ENCODE results near the gene DAAM1. TPM values are rescaled to one million over a fixed set of nuclear protein-coding genes. Genes with fewer than 3 reads are reported as not detected.

DAAM1 gene
- total RNA-seq, 1 experiment from 2014 or later = 35.3 TPM

DNA sequence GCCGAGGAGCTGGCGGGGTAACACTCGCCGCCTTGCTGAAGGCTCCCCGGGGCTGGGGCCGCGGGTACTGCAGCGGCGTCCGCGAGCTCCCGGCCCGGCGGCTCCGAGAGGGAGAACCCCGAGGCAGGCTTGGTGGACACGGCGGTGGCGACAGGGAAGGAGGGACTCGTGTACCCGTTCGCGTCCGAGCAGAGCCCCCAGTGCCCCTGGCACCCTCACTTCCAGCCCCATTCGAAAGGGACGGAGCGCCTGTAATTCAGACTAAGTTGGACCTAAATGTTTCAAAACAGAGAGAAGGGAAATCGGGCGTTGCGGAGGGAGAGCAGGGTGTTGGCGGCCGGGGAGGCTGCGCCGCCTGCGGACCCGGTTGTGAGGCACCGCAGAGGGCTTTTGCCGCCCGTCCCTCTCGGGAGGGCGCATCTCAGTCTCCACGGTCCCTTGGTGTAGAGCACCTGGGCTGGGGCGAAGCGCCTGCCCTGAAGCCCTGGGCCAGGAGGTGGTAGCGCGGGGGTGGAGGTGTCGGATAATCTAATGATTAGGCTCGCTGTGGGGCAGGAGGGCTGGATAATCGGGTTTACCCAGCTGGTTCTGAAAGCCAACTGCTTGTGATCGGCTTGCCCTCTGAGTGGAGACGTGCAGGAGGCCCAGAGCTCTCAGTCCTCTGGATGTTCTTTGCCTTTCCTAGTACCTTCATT lies 771 bp downstream of the DAAM1 start:
- ChIA-PET CTCF (interaction anchor here (0.8 to 1.4 kb wide), 4 partner anchors 28 to 701 kb away, joined by 3 to 5 read pairs (median 3); no protein-coding TSS in a partner anchor), POLR2A (interaction anchor here (1.2 kb wide), 1 partner anchor 8 kb away, joined by 3 read pairs; no protein-coding TSS in a partner anchor)
- Mint-ChIP-seq H3K4me3 (ENCODE audit: unreplicated experiment) (peak overlapping the region; percentile 96), H3K27ac (ENCODE audit: unreplicated experiment) (peak overlapping the region; percentile 31), H3K4me1 (ENCODE audit: low read depth, unreplicated experiment) (peaks cover 11% of the 10 kb centered on the region), H3K27me3 (ENCODE audit: insufficient read depth, unreplicated experiment) (no peaks in the 10 kb centered on the region), H3K36me3 (ENCODE audit: insufficient read depth, unreplicated experiment) (no peaks in the 10 kb centered on the region), H3K9me3 (ENCODE audit: unreplicated experiment) (no peaks in the 10 kb centered on the region)
- TF ChIP-seq, protein P1, sequence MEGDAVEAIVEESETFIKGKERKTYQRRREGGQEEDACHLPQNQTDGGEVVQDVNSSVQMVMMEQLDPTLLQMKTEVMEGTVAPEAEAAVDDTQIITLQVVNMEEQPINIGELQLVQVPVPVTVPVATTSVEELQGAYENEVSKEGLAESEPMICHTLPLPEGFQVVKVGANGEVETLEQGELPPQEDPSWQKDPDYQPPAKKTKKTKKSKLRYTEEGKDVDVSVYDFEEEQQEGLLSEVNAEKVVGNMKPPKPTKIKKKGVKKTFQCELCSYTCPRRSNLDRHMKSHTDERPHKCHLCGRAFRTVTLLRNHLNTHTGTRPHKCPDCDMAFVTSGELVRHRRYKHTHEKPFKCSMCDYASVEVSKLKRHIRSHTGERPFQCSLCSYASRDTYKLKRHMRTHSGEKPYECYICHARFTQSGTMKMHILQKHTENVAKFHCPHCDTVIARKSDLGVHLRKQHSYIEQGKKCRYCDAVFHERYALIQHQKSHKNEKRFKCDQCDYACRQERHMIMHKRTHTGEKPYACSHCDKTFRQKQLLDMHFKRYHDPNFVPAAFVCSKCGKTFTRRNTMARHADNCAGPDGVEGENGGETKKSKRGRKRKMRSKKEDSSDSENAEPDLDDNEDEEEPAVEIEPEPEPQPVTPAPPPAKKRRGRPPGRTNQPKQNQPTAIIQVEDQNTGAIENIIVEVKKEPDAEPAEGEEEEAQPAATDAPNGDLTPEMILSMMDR (IDR thresholded peaks at IDR 0.05; ENCODE audit: insufficient read depth in 1 of 2, low read depth in 1 of 2, low read length in 1 of 2, severe bottlenecking in 1 of 2, unreplicated experiment in 1 of 2) = no peak
- intact Hi-C loops (cut with micrococcal nuclease; ENCODE audit: unreplicated experiment) = loop anchor here (2.0 kb wide), 2 partner anchors 62 to 126 kb away; no protein-coding TSS in a partner anchor
- H3K27me3 ChIP-seq (replicated peaks; ENCODE audit: control insufficient read depth, insufficient read depth, low read length) = no peaks in the 10 kb centered on the region
- H3K4me1 ChIP-seq = 0 out of 2 replicates have a peak, but pooled peaks cover 5% of the 10 kb centered on the region
- BruUV-seq (replicated peaks) = TSS peak; percentile 34
- peak in 1 of 2 experiments; percentile 47 for DNase-seq
- H3K4me3 ChIP-seq (ENCODE audit: low read depth, low read length) = peak overlapping the region; percentile 89
- no peaks in the 10 kb centered on the region for H3K9me3 ChIP-seq
- H3K36me3 ChIP-seq (ENCODE audit: control insufficient read depth, insufficient read depth, low read length) = no peaks in the 10 kb centered on the region

DNA sequence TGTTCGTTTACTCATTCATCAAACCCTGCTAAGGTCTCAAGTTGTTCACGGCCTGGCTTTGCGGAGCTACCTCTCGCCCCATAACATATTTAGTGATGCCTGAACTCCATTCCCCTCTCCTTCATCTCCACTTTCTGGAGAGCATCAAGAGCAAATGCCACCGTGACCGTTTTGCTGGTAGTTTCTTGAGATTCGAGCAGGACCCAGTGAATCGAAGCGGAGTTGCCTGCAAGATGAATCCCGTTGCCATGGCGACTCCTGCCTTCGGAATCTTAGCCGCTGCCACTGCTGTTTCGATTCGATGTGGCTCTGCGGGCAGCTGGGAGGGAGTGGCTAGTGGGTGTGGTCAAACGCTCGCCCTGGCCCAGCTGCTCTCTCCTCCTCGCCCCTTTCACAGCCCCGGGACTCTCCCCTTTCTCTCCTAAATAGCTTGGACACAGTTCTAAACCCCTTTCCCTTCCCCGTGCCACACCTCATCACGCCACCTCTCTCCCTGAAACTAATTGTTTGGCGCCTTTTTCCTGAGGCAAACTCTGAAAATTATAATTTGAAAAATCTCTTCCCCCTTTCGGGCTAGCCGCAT lies 1.4 kb downstream of the DAAM1 start:
- Histone ChIP-seq H3K4me3 (ENCODE audit: low read depth, low read length) (peak overlapping the region; percentile 89), H3K27me3 (replicated peaks; ENCODE audit: control insufficient read depth, insufficient read depth, low read length) (no peaks in the 10 kb centered on the region), H3K36me3 (ENCODE audit: control insufficient read depth, insufficient read depth, low read length) (no peaks in the 10 kb centered on the region), H3K4me1 (0 out of 2 replicates have a peak, but pooled peaks cover 5% of the 10 kb centered on the region), H3K9me3 (no peaks in the 10 kb centered on the region)
- Mint-ChIP-seq H3K4me1 (ENCODE audit: low read depth, unreplicated experiment) (peaks cover 11% of the 10 kb centered on the region), H3K9me3 (ENCODE audit: unreplicated experiment) (no peaks in the 10 kb centered on the region), H3K36me3 (ENCODE audit: insufficient read depth, unreplicated experiment) (no peaks in the 10 kb centered on the region), H3K4me3 (ENCODE audit: unreplicated experiment) (peak overlapping the region; percentile 96), H3K27me3 (ENCODE audit: insufficient read depth, unreplicated experiment) (no peaks in the 10 kb centered on the region), H3K27ac (ENCODE audit: unreplicated experiment) (peak overlapping the region; percentile 31)
- intact Hi-C loops (cut with micrococcal nuclease; ENCODE audit: unreplicated experiment) = loop anchor here (2.0 kb wide), 2 partner anchors 63 to 125 kb away; no protein-coding TSS in a partner anchor
- no TSS peak for BruUV-seq (replicated peaks)
- peak; percentile 78 to 84 for DNase-seq
- ChIA-PET CTCF (interaction anchor here (1.4 kb wide), 1 partner anchor 28 kb away, joined by 3 read pairs; no protein-coding TSS in a partner anchor), POLR2A (no interaction called here)
- TF ChIP-seq, protein P1 (IDR thresholded peaks at IDR 0.05; ENCODE audit: insufficient read depth in 1 of 2, low read depth in 1 of 2, low read length in 1 of 2, severe bottlenecking in 1 of 2, unreplicated experiment in 1 of 2) = no peak

DNA sequence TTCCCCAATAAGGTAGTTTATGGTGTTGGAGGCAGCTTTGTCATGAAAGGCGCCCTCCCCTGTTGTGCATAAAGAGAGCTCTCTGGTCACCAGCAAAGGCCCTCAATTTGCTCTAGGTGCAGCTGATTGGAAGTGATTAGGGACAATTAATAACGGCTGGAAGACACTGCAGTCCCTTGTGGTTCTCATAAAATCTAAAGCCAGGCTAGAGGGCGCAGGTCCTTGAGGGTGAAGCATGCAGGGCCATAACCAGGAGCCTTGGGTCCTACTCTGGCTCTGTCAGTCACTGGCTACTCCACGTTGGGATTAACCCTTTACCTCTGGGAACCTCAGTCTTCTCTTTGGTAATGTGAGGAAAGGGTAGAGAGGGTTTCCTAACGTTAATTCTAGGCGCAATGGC lies 1.9 kb downstream of the DAAM1 start:
- TF ChIP-seq, protein P1 (IDR thresholded peaks at IDR 0.05; ENCODE audit: insufficient read depth in 1 of 2, low read depth in 1 of 2, low read length in 1 of 2, severe bottlenecking in 1 of 2, unreplicated experiment in 1 of 2) = no peak
- Mint-ChIP-seq H3K4me1 (ENCODE audit: low read depth, unreplicated experiment) (peaks cover 11% of the 10 kb centered on the region), H3K27me3 (ENCODE audit: insufficient read depth, unreplicated experiment) (no peaks in the 10 kb centered on the region), H3K27ac (ENCODE audit: unreplicated experiment) (peak overlapping the region; percentile 31), H3K36me3 (ENCODE audit: insufficient read depth, unreplicated experiment) (no peaks in the 10 kb centered on the region), H3K4me3 (ENCODE audit: unreplicated experiment) (peak overlapping the region; percentile 96), H3K9me3 (ENCODE audit: unreplicated experiment) (no peaks in the 10 kb centered on the region)
- H3K9me3 ChIP-seq = no peaks in the 10 kb centered on the region
- POLR2A ChIA-PET = no interaction called here
- peak overlapping the region; percentile 89 for H3K4me3 ChIP-seq (ENCODE audit: low read depth, low read length)
- H3K27me3 ChIP-seq (replicated peaks; ENCODE audit: control insufficient read depth, insufficient read depth, low read length) = no peaks in the 10 kb centered on the region
- no TSS peak for BruUV-seq (replicated peaks)
- H3K36me3 ChIP-seq (ENCODE audit: control insufficient read depth, insufficient read depth, low read length) = no peaks in the 10 kb centered on the region
- DNase-seq = peak in 1 of 2 experiments; percentile 30
- H3K4me1 ChIP-seq = 0 out of 2 replicates have a peak, but pooled peaks cover 5% of the 10 kb centered on the region
- CTCF ChIA-PET = no interaction called here
- intact Hi-C loops (cut with micrococcal nuclease; ENCODE audit: unreplicated experiment) = no loop called here
